GM18520 (cell line): ENCODE results near the gene NKX1-1.
"Not testable (repeated sequence)": the region's sequence is repeated elsewhere in the genome, so short reads cannot be mapped to it uniquely, and the experiment has no call there.

Experiments used
- ATAC-seq: cut with Tn5 transposase; IDR thresholded peaks from one replicate; pipeline ENCODE4 v1.9.1; 2021; ENCODE audit not compliant: unreplicated experiment

Gene NKX1-1

DNA sequence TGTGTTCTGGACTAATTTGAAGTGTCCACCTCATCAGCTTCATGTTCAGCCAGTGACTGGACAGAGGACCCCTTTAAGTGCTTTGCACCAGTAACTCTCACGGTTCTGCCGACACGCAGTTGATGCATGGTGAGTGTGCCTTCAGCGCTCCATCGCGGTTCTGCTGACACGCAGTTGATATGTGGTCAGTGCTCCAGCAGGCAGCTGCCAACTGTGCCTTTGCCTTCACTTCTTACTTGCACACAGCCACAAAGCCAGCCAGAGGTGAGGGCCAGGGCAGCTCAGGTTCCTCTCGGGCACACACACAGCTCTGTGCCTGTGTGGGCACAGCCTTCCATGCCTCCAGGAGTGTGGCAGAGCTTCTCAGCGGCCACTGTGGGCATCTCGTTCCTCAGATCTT is 12.4 kb downstream of the NKX1-1 start:
- ATAC-seq: no peak

DNA sequence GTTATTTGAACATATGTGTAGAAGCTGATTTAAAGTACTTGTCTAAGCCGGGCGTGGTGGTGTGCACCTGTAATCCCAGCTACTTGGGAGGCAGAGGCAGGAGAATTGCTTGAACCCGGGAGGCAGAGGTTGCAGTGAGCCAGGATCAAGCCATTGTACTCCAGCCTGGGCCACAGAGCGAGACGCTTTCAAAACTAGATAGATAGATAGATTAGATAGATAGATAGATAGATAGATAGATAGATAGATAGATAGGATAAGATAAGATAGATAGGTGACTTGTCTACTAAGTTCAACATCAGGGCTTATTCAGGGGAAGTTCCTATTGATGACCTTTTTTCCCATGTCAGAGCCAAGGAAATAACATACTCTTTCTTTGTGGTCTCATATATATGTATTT is 12.9 kb downstream of the NKX1-1 start:
- not testable (repeated sequence) for ATAC-seq

DNA sequence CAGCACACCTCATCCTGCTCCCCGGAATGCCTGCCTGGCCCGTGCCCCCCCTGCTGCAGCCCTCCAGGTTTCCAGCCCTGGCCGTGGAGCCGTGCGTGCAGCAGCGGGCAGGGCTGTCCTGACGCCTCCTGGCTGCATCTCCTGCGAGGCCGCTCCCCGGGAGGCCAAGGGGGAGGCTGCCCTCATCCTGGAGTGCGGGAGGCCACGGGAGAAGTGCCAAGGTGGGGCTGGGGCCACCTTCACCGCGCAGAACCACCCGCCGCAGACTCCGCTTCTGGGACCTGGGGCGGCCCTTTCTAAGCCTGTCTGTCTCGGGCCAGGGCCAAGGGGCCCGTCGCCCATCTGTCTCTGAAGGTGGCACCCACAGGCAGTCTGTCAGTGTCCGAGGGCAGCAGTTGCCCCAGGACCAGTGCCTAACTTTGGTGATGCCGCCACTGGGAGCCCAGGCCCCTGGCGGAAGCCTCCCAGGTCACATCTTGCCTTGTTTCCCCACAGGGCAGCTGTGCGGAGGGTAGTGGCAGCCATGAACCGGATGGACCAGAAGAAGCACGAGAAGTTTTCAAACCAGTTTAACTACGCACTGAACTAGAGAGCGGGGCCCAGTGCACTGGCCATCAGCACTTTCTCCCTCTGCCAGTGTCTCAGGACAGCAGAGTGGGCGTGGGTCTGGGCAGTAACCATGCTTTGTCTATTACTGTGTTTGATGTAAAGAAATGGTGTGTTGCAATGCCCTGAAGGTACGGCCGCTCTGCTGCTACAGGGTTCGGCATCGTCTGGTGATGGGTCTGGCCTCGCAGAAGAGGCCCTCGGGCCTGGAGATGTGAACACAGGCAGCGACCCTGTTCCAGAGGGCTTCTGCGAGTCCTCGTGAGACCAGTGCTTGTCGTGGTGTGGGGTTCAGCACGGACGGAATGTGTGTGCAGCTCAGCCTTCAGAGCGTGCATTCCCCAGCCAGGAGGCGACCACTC is 20.6 kb downstream of the NKX1-1 start:
- ATAC-seq: no peak

DNA sequence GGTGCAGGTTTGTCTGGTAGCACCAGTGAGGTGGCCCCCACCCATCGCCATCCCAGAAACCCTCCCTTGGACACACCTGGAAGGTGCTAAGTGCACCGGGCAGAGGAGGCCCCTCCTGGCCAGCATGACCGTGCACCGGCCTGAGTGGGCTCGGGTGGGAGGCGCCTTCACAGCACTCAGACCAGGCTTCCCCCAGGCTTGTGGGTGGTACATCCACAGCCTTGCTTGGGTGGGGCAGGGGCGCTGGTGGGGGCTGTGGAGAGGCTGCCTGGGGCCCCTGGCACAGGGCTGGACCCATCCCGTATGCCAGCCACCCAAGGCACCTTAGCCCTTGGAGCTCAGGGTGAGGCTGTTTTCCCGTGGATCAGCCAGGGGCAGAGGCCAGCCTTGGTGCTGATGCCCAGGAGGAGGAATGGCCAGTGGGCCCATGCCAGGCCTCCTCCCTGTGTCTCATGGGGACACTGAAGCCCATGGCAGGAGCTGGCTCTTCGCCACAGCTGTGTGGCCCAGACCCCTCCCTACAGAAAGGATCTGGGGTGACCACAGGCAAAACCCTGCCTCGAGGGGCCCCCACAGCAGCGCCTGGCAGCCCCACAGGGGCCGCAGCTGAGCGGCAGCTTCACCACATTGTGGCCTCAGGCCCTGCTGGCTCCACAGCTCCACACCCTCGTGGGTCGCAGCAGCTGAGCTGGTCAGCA is 21.4 kb downstream of the NKX1-1 start:
- no peak for ATAC-seq

DNA sequence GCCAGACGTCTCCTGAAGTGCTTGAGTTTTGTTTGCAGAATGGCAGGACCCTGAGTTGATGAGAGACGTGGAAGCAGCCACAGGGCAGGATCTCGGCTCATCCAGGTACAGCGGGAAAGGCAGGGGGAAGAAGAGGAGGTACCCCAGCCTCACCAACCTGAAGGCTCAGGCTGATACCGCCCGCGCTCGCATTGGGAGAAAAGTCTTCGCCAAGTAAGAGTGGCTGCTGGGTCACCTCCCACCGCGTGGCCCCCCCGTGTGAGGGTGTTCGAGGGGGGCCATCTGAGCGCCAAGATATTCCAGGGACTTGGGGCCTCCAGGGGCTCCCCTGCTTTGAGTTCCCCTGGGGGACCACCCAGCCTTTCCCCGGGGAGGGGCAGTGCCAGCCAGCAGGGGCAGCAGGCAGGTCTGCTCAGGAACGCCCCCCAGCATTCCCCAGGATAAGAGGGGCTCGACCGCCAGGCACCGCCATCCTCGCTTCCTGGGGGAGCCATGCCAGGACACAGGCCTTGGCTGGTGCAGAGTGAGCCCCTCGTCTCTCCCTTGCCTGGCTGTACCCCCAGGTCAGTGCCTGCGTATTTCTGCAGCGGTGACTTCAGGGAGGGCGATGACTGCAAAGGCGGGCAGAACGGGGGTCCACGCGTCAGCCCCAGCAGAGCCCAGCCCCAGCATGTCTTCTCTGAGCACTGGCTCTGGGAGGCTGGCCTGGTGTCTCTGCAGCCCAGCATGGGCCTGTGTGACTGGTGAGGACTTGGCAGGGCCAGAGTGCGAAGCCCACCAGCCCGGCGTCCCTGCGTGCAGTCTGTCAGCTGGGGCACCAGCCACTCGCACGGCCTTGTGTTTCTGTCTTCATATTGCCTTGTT is 22.3 kb downstream of the NKX1-1 start:
- no peak for ATAC-seq

DNA sequence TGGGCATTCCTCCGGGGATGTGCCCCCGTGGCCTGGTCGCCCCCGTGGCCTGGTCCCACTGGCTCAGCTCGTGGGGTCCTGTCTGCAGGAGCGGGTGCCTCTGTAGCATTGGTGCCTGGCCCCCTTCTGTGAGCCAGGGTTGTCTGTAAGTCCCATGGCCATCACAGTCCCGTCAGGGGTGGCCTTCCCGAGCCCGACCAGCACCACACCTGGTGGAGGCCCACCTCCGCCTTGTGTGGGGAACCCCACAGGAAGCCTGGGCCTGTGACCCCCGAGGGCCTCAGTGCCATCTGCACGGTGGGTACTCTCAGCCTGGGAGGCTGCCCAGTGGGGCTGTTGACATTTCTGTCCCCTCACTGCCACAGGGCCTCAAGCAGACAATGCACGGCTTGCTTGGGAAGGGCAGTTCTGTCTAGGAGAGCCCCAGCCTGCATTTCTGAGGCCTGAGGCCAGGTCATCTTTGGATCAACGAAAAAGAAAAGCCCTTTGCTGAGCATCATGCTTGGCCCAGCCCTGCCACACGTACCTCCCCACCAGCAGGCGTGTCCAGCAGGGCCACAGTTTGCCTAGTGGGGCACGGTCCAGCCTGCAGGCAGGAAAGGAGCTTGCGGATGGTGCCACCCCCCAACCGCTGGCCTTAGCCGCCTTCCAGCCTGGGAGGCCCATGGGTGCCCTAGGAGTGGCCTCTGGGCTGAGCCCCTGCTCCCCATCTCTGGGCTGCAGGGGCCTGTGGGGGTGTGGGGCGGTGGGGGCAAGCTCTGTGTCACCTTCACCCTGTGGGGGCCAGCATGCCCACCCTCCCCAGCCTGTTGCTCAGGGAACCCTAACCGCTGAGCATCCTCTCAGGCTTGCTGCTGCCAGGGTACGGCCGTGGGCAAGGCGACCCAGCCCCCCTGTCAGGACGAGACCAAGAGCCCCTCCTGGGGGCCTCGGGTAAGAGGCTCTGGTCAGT is 23.2 kb downstream of the NKX1-1 start:
- ATAC-seq: no peak

- no peak for ATAC-seq
Measured at GRCh38 chr4:1381944-1382541, 24.2 kb downstream of the NKX1-1 start.

- no peak for ATAC-seq
Measured at GRCh38 chr4:1381181-1381621, 25.0 kb downstream of the NKX1-1 start.

GRCh38 chr4:1380368-1381151 is 25.7 kb downstream of the NKX1-1 start:
- ATAC-seq: no peak

GRCh38 chr4:1379801-1380331 is 26.4 kb downstream of the NKX1-1 start:
- no peak for ATAC-seq

DNA sequence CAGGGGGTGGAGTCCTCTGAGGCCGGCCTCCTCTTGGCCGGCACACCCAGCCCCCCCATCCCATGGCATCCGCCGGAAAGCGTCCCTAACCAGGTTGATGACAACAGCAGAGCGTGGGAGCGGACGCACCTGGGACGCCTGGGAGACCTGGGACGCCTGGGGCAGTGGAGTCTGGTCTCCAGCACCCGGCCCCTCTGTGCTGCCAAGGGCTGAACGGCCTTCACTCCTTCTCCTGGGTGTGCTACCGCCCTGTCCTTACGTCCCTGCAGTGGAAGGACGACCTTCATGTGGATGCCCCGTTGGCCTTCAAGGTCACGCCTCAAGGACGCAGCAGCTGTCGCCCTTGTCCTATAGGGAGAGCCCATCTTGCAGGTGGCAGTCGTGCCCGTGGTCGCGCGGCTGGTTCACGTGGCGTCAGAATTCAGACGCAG is 26.9 kb downstream of the NKX1-1 start:
- ATAC-seq: no peak

- no peak for ATAC-seq
Measured at GRCh38 chr4:1378559-1379231, 27.5 kb downstream of the NKX1-1 start.

- ATAC-seq: no peak
Measured at GRCh38 chr4:1377606-1378261, 28.5 kb downstream of the NKX1-1 start.

DNA sequence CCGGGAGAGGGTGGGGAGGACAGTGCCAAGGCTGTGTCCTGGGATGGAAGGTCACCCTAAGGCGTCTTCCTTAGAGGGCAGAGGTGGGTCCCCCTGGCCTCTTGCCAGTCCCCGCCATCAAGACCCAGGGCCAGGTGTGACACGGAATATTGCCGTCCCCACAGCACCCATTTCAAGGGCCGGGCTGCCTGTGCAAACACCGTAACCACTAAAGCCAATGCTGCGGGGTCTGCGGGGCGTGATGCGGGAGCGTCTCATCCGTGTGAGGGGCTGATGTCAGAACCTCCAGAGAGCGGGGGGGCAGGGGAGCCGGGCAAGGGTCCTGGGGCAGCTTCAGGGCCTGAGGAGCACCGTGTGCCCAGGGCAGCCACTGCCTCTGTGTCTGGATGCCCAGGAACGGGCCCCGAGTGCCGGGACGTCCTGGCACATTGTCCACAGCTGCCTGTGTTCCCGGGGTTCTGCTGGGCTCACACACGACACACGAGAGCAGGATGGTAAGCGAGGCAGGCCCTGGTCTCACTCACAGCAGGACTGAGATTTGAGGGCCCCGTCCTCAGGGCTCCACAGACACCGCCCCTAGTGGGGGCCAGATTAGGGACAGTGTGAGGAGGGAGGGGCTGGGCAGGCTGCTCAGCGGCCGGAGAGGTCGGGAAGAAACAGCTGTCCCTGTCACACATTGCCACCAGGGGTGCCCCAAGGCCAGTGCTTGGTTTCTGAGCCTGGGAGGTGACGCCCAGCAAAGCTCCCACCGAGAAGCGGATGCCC is 29.2 kb downstream of the NKX1-1 start:
- ATAC-seq: no peak

GRCh38 chr4:1376391-1376840 is 29.8 kb downstream of the NKX1-1 start:
- no peak for ATAC-seq

DNA sequence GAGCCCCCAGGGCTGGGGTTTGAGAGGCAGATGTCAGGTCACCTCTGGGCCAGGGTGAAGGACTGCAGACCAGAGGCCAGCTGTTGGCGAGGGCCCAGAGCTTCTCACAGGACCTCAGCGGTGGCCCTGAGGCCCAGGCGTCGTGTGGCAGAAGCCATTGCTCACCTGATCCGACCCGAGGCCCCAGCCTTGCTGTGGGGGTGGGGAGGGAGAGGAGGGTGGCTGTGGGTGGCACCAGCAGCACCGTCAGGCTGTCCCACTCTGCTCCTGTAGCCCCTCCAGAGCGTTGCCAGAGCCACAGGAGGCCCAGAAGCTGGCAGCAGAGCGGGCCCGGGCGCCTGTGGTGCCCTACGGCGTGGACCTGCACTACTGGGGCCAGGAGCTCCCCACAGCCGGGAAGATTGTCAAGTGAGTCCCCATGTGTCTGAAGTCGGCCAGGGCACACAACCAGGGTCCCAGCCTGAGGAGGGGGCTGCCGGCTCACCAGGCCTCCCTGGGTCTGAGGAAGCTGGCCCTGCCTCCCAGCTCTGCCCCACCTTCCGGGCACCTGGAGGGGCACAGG is 30.4 kb downstream of the NKX1-1 start:
- no peak for ATAC-seq
